B cell (primary cell): ENCODE data around the gene CFAP73.

Source experiments
- EZH2 ChIP-seq: IDR thresholded peaks from 2 replicates; pipeline ENCODE4 v1.6.1; 2012; ENCODE audit warnings: borderline replicate concordance, low read depth, mild to moderate bottlenecking, moderate library complexity, low read length; ENCODE audit not compliant: insufficient read depth, poor library complexity, severe bottlenecking
- TF ChIP-seq, protein P1 (sequence below): fragments of 200-600 bp; IDR thresholded peaks from one replicate; pipeline ENCODE4 v1.8.0; 2022; ENCODE audit warnings: antibody characterized with exemption, mild to moderate bottlenecking

DNA sequence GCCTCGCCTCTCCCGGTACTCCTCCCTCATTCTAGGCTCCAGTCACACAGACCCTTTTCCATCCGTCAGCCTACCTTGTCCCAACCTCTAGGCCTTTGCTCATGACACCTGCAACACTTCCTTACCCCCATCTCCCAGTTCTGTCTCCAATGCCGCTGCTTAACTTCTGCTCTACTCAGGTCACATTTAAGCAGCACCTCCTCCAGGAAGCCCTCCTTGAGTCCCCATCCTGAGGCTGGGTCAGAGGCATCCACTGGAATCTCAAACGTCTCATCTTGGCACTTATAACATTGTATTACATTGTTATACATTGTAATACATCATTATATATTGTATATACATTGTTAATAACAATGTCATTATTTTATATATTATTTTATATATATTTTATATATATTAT lies 46.7 kb upstream of the CFAP73 start:
- no peak for TF ChIP-seq EZH2
- TF ChIP-seq, protein P1, sequence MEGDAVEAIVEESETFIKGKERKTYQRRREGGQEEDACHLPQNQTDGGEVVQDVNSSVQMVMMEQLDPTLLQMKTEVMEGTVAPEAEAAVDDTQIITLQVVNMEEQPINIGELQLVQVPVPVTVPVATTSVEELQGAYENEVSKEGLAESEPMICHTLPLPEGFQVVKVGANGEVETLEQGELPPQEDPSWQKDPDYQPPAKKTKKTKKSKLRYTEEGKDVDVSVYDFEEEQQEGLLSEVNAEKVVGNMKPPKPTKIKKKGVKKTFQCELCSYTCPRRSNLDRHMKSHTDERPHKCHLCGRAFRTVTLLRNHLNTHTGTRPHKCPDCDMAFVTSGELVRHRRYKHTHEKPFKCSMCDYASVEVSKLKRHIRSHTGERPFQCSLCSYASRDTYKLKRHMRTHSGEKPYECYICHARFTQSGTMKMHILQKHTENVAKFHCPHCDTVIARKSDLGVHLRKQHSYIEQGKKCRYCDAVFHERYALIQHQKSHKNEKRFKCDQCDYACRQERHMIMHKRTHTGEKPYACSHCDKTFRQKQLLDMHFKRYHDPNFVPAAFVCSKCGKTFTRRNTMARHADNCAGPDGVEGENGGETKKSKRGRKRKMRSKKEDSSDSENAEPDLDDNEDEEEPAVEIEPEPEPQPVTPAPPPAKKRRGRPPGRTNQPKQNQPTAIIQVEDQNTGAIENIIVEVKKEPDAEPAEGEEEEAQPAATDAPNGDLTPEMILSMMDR = no peak
